SU-DHL-6 (cell line): ENCODE data around the gene ZNF423.

ENCODE experiments used
- H2AFZ ChIP-seq: fragments of 200-600 bp; sonication (generic); 2 replicates; pipeline ENCODE4 v1.6.1; 2014; ENCODE audit warnings: low read depth, mild to moderate bottlenecking, moderate library complexity, mixed read lengths, antibody characterized with exemption, low read length; ENCODE audit not compliant: severe bottlenecking
- H3F3A ChIP-seq: fragments of 200-600 bp; shearing (Covaris generic); 2 replicates; pipeline ENCODE4 v1.6.0; 2016; ENCODE audit warnings: antibody characterized with exemption, mild to moderate bottlenecking; ENCODE audit not compliant: insufficient read depth
- H3K27ac ChIP-seq: fragments of 200-600 bp; sonication (generic); 2 replicates; pipeline ENCODE4 v1.5.1; 2016; ENCODE audit warnings: low read depth, mild to moderate bottlenecking, low read length, moderate library complexity, mixed read lengths
- H3K27me3 ChIP-seq: fragments of 200-600 bp; sonication (generic), shearing (Covaris generic); 2 replicates; pipeline ENCODE4 v1.6.0; 2014; ENCODE audit warnings: mild to moderate bottlenecking, low read length
- H3K36me3 ChIP-seq: fragments of 200-600 bp; sonication (generic); 2 replicates; pipeline ENCODE4 v1.6.1; 2014; ENCODE audit warnings: mild to moderate bottlenecking, low read length, mixed read lengths
- H3K4me2 ChIP-seq: fragments of 300-600, 200-600 bp; shearing (Covaris generic), sonication (generic); 2 replicates; pipeline ENCODE4 v1.6.0; 2014; ENCODE audit warnings: low read length, low read depth, mild to moderate bottlenecking; ENCODE audit not compliant: poor library complexity, severe bottlenecking
- H3K4me3 ChIP-seq: fragments of 200-600 bp; sonication (generic); 2 replicates; pipeline ENCODE4 v1.5.1; 2014; ENCODE audit warnings: antibody characterized with exemption, low read length, mild to moderate bottlenecking, mixed read lengths; ENCODE audit not compliant: insufficient read depth, poor library complexity, severe bottlenecking
- H3K79me2 ChIP-seq: fragments of 200-600 bp; sonication (generic); 2 replicates; pipeline ENCODE4 v1.6.1; 2014; ENCODE audit warnings: mild to moderate bottlenecking, low read length, moderate library complexity; ENCODE audit not compliant: insufficient read depth
- H3K9ac ChIP-seq: fragments of 200-600 bp; sonication (generic); 2 replicates; pipeline ENCODE4 v1.7.0; 2014; ENCODE audit warnings: mild to moderate bottlenecking, low read length
- H3K9me2 ChIP-seq: fragments of 200-600 bp; sonication (generic); replicated peaks from 2 replicates; pipeline ENCODE4 v1.6.1; 2014; ENCODE audit warnings: low read length; ENCODE audit not compliant: insufficient read depth
- H3K9me3 ChIP-seq: fragments of 200-600 bp; sonication (generic); 2 replicates; pipeline ENCODE4 v1.6.1; 2014; ENCODE audit warnings: low read length, mixed read lengths; ENCODE audit not compliant: insufficient read depth
- H4K20me1 ChIP-seq: fragments of 200-600 bp; sonication (generic); 2 replicates; pipeline ENCODE4 v1.6.1; 2014; ENCODE audit warnings: low read depth, mild to moderate bottlenecking, antibody characterized with exemption, low read length, moderate library complexity, mixed read lengths
- CTCF ChIP-seq: fragments of 200-600 bp; sonication (generic); IDR thresholded peaks from one replicate; pipeline ENCODE4 v1.5.1; 2017; ENCODE audit warnings: antibody characterized with exemption, mild to moderate bottlenecking, low read length, moderate library complexity; ENCODE audit not compliant: insufficient read depth, poor library complexity, severe bottlenecking
- EZH2phosphoT487 ChIP-seq: fragments of 200-600 bp; sonication (generic), shearing (Covaris generic); conservative IDR thresholded peaks from 2 replicates; pipeline ENCODE4 v1.6.1; 2018; ENCODE audit warnings: mild to moderate bottlenecking, antibody characterized with exemption, low read length, moderate library complexity, mixed read lengths

ZNF423 gene

GRCh38 chr16:49497466-49497865, 358.4 kb downstream of the ZNF423 start:
- no peaks in the 10 kb centered on the region for H4K20me1 ChIP-seq
- H3K27me3 ChIP-seq, result no peaks in the 10 kb centered on the region
- no peak overlapping the region for H3K4me3 ChIP-seq
- TF ChIP-seq EZH2phosphoT487 (no peak), CTCF (no peak)
- H3K9me2 ChIP-seq, result no peaks in the 10 kb centered on the region
- H3F3A ChIP-seq, result no peaks in the 10 kb centered on the region
- no peaks in the 10 kb centered on the region for H3K36me3 ChIP-seq
- H2AFZ ChIP-seq, result no peak overlapping the region
- no peak overlapping the region for H3K4me2 ChIP-seq
- H3K79me2 ChIP-seq, result no peaks in the 10 kb centered on the region
- H3K9me3 ChIP-seq, result no peaks in the 10 kb centered on the region
- H3K9ac ChIP-seq, result no peak overlapping the region
- no peak overlapping the region for H3K27ac ChIP-seq

- H3F3A ChIP-seq, result no peaks in the 10 kb centered on the region
- no peaks in the 10 kb centered on the region for H3K79me2 ChIP-seq
- no peaks in the 10 kb centered on the region for H3K36me3 ChIP-seq
- no peaks in the 10 kb centered on the region for H4K20me1 ChIP-seq
- H3K4me2 ChIP-seq, result no peak overlapping the region
- no peaks in the 10 kb centered on the region for H3K9me2 ChIP-seq
- H3K4me3 ChIP-seq, result no peak overlapping the region
- no peak overlapping the region for H2AFZ ChIP-seq
- no peaks in the 10 kb centered on the region for H3K9me3 ChIP-seq
- H3K27me3 ChIP-seq, result no peaks in the 10 kb centered on the region
- H3K27ac ChIP-seq, result no peak overlapping the region
- H3K9ac ChIP-seq, result no peak overlapping the region
- TF ChIP-seq CTCF, result no peak
- TF ChIP-seq EZH2phosphoT487, result no peak
Measured at GRCh38 chr16:49496656-49497055, 359.3 kb downstream of the ZNF423 start.

GRCh38 chr16:49495596-49496355, 360.1 kb downstream of the ZNF423 start:
- Histone ChIP-seq H3K4me3 (no peak overlapping the region), H3K27ac (no peak overlapping the region), H3F3A (no peaks in the 10 kb centered on the region), H3K27me3 (no peaks in the 10 kb centered on the region), H3K9me2 (no peaks in the 10 kb centered on the region), H4K20me1 (no peaks in the 10 kb centered on the region), H3K9ac (no peak overlapping the region), H3K4me2 (no peak overlapping the region), H3K9me3 (no peaks in the 10 kb centered on the region), H2AFZ (no peak overlapping the region), H3K36me3 (no peaks in the 10 kb centered on the region), H3K79me2 (no peaks in the 10 kb centered on the region)
- TF ChIP-seq CTCF (no peak), EZH2phosphoT487 (no peak)
